ENCODE results near the gene HBZ.
A peak's percentile ranks its signal among the peaks of the same experiment; 100 is the strongest.
"Not testable (repeated sequence)": the region's sequence is repeated elsewhere in the genome, so short reads cannot be mapped to it uniquely, and the experiment has no call there.

Gene HBZ

DNA sequence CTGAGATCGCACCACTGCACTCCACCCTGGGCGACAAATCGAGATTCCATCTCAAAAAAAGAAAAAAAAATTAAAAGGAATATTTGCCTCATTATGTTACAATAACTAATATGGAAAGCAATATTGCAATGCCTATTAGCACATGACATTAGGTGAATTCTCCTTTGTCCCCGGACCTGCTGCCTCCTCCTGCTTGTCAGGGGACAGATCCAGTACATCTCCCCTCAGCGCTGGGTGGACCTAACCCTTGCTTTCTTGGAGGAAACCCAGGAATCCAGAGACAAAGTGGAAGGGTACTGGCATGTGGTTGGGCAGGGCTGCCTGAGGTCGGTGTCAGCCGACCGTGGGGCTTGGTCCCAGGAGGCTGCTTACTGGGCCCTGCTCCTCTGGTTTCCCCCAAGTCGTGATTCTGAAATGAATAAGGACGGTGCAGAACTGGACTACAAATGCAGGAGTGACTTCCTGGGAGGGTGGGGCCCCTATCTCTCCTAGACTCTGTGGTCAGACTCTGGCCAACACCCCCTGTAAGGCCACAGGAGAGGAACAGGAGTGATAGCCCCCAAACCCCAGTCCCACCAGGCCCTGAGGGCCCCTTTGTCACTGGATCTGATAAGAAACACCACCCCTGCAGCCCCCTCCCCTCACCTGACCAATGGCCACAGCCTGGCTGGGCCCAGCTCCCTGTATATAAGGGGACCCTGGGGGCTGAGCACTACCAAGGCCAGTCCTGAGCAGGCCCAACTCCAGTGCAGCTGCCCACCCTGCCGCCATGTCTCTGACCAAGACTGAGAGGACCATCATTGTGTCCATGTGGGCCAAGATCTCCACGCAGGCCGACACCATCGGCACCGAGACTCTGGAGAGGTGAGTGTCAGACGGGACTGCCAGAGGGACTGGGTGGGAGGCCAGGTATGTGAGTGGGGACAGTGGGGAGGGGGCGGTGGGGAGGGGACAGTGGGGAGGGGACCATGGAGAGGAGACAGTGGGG lies at the start of gene HBZ:
TSS of gene HBZ (plus strand) at position 504 of the 988 bp plus-strand sequence. CDS start at position 770, 266 bp downstream.
- DNase-seq (ENCODE audit: low spot score) = no peak

DNA sequence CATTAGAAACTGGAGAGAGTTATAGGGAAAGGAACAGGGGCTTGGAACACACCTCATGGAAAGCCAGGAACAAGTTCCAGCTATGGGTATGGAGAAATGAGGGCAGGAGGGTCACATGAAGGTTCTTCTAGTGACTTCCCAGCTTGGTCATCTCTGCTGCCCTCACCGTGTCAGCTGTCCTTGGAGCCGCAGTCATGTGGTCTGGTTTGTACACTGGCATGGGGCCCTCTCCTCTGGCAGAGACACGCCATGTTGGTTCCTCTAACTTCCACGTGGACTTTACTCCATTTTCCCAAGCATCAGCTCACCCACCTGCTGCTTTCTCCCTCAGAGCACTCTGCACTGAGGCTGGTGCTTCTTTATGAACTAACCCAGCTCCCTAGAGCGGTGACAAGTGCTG lies 48.1 kb upstream of the HBZ start:
- no peak for DNase-seq (ENCODE audit: low spot score)

DNA sequence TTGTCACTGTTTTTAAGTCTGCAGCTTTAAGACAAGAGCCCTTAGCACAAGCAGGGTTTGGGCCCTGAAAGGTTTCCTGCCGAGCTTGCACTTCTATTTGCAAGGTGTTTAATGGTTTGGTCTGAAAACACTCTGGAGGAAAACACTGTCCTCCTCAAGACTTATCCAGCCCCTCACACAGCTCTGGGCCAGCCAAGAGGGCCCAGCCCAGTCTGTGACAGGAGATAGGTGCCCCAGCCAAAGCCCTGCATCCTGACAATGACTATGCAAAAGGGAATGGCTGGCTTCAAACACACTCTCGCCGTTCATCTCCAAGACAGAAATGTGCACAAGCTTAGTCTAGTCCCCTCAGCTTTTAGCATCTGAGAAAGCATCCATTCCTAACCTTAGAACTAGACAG lies 47.5 kb upstream of the HBZ start:
- no peak for DNase-seq (ENCODE audit: low spot score)

DNA sequence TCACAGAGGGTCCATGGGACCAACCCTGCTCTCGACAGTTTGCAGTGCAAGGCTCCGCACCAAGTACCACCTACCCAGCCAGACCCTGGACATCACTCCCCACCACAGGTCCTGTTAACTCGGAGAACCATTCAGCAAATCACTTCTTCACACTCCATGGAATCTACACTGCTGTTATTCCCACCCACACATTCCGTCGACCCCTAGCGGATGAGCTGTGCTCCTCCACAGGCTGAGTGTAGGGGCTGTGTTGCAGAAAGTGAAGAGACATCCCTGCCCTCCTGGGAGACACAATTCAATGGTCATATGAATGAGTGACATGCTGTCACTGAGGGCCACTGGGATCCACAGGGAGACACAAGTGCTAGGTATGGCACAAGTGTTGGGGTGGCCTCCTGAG lies 46.9 kb upstream of the HBZ start:
- no peak for DNase-seq (ENCODE audit: low spot score)

DNA sequence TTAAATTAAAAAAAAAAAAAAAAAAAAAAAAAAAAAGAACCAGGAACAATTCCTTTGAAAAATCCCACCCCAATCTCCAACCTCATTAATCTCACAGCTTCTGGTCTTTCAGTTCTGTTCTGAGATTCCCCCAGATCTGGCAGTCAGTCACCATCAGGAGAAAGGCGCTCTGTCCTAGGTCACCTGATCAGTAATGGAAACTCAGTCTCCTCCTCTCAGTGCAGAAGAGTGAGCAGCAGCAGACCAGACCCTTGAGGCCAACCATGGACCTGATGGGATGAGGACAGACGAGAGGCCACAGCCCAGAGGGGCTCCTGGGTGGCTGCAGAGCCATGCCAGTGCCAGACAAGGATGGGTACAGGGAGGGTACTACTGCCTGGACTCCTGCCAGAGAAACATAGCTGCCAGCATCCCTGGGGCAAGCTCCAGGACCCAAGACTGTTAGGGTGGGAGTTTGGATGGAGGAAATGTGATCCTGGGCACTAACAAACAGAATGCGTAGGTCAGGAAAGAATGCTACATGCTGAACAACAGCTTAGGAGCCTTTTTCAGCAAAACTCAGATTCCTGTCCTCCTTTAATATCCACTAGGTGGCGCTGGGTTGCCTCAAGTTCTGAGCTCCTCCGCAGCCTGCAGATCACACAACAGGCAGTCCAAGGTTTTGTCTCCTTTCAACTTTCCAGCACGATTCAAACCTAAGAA lies 45.7 kb upstream of the HBZ start:
- DNase-seq (ENCODE audit: low spot score) = peak; percentile 80

DNA sequence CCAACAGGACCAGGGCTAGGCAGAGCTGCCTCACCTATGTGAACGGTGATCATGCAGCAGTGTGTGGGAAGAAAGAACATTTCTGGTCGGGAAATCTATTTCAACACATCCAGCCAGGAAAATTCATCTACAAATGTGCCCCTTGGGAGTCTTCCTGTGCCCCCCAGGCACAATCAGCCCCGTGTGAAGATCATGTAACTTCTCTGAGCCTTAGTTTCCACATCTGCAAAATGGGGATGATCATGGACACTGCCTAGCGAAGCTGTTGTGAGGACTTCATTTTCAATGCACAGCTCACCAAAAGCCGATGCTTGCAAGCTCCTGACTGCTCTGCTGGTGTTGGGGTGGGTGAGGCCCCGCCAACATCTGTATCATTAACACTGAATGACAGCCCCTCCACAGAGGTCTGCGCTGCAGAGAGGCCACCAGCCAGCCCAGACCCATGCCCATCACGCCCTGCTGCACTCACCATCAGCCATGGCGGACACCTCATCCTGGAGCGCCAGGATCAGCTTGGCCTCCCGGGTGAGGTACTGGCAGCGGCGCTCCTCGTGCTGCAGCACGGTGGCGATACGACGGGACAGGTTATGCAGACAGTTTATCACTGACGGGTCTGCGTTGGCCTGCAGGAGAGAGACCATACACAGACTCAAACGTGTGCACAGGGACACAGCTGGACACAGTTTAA lies 40.1 kb upstream of the HBZ start:
- DNase-seq (ENCODE audit: low spot score) = no peak

DNA sequence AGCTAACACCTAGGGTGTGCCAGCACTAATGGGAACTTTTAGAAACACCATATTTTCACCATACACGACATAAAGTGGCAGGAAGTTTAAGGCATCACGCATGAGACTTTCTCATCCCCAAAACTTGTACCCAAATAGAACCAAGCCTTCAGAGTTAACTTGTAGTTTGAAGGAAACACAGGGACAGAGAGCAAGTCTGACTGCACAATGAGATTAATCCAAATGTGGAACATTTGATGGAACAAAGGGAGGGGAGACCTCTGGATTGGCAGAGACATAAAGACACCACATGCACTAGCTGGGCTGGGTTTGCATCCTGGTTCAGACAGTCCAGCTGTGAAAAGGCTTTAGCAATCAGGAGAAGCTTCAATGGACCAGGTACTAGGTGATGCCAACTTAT lies 38.1 kb upstream of the HBZ start:
- DNase-seq (ENCODE audit: low spot score) = no peak

DNA sequence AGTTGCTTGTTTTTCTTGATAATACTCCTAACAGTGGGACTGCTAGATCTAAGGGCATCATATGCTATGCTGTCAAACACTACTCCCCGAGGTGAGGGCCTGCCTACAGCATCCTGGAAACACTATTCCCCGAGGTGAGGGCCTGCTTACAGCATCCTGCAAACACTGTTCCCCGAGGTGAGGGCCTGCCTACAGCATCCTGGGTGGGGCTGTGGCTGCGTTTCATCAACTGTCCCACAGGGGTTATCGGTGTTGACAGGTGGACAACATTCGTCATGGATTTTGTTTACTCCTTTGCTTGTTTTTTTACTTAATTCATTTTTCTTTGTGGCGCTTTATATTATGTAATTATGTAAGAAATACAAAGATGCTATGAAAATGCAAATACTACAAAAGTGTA lies 36.4 kb upstream of the HBZ start:
- DNase-seq (ENCODE audit: low spot score) = no peak

DNA sequence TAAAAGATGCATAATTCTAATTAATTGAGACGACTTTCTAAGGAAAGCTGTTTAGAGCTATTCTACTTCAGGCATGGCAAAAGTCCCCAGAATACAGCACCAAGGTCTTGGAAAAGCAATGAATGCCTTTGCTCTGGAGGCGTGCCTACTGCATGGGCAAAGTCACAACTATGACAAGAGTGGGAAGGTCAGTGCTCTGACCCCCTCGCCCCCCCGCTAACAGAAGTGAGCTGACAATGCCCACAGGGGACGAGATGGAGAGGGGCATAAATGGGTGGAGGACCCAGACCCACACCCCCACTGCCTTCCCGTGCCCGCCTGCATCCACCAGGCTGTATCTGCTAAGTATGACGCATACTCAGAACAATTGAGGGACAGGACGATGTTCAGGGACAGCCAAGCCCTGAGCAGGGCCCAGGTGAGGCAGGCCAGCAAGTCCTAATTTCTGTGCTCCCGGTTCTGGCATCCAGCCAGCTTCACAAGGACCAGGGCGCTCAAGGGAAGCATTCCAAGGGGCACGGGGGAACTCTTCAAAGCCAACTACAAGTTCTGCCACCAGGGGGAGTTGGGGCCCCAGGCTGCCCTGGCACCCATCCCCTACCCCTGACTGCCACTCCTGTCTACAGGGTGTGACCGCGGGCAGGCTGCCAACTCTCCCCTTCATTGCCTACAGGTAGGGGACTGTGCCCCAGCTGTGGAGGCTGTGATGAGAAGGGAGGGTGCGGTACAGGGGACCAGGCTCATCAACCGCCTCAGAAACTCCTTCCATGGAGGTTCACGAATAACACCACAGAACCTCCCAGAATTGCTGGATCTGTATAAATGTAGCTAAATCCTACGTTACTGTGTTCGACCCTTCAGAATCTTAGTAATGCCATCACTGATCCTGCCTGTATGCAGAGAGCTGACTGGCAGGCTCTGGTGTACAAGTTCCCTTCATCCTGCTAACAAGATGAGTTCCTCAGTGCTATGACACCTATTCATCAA lies 34.8 kb upstream of the HBZ start:
- DNase-seq (ENCODE audit: low spot score) = peak; percentile 90

DNA sequence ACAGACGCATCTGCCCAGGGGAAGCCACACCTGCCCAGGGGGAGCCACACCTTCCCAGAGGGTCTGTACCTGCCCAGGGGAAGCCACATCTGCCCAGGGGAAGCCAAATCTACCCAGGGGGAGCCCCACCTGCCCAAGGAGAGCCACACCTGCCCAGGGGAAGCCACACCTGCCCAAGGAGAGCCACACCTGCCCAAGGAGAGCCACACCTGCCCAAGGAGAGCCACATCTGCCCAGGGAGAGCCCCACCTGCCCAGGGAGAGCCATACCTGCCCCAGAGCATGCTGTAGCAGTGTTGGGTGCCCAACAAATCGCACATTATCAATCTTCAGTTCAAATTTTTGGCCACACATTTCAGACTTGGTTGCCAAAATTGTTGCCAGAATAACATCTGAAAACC lies 33.6 kb upstream of the HBZ start:
- no peak for DNase-seq (ENCODE audit: low spot score)

DNA sequence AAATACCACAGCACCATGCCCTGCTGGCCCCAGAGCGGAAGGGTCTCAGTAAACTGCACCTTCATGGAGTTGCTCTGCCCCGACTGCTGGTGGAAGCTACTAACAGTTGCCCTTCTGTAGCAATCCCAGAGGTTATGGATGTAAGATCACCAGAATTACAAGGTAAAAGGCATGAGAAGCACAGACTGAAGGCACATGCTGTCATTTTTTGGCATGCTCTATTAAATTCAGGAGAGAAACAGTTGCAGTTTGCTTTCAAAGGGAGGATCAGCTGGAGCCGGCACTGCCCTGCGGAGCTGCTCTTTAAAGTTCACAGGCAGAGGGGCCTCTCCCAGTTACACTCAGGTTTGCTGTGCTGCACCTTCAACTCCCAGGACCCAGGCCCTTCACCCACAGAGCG lies 33.1 kb upstream of the HBZ start:
- DNase-seq (ENCODE audit: low spot score) = no peak

DNA sequence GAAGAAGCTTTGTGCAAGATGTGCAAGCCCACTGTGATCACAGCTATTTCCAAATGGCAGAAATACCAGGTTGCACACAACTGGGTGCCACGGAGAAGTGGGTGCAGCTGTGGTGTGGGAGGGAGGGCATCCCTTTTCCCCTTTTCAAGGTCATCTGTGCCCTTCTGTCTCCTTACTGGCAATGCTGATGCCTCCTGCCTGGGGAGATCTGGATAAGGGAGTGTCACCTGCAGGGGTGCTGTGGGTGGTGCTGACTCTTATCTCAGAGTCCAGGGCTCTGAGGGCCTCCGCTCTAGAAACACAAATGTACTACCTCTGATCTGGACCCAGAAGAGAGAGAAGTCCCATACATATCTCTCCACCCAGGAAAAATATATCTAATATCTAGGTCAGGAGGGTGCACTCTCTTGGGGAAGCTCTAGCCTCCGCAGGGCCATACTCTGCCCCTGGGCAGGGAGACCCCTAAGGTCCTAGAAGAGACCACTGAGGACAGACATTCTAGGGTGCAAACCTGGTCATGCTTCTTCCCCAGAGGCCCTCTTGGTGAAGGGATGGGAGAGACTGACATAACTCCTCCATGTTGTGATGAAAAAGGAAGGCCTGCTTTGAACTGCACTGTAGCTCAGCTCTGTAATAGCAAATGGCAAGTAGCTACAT lies 32.5 kb upstream of the HBZ start:
- no peak for DNase-seq (ENCODE audit: low spot score)

DNA sequence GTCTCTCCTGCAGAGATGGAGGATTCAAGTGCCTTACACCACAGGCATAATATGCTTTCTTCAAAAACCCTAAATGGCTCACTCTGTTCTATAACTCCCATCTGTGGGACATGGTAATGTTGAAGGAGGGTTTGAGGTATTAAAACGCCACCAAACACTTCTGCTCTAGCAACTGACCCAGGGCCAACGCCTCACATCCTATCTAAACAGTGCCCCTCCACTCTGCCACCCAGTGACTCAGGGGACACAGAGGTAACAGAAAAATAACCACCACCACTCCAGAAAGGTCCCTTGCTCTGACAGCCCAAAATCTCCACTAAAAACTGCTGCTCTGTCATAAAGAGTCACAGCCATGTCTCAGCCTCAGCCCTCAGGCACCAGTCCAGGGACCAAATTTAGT lies 31.7 kb upstream of the HBZ start:
- DNase-seq (ENCODE audit: low spot score) = no peak

DNA sequence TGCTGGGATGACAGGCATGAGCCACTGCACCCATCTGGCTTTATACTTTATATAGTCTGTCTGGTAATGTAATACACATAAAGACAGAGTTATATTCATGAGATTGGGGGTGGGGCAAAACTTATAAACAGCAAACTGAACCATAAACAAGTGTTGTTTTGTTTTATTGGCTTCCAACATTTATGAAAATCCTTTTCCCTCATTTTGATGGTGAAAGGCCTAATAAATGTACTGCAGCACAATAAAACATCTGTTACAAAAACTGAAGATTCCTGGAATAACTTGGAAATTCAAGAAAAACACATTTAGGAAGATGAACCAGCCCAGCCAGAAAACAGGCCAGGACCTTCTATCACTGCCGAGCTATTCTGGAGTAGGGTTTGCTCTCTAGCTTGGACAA lies 30.1 kb upstream of the HBZ start:
- DNase-seq (ENCODE audit: low spot score) = no peak

DNA sequence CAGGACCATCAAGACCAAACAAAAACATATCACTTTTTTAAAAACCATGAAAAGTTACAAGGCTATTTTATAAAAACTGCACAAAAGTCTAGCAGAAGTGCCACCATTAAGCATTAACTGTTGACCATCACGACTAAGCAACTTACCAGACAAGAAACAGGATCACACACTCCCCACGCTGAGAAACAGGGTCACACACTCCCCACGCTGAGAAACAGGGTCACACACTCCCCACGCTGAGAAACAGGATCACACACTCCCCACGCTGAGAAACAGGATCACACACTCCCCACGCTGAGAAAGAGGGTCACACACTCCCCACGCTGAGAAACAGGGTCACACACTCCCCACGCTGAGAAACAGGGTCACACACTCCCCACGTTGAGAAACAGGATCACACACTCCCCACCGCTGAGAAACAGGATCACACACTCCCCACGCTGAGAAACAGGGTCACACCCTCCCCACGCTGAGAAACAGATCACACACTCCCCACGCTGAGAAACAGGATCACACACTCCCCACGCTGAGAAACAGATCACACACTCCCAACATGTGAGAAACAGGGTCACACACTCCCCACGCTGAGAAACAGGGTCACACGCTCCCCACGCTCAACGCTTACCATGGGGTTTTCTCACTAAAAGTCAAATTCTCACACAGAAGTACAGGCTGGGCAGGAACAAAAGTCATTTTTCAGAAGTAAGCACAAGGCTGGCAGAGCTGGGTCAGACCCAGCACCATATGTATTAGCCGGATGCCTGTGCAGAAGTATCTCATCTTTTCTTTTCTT lies 28.7 kb upstream of the HBZ start:
- DNase-seq (ENCODE audit: low spot score) = not testable (repeated sequence)

DNA sequence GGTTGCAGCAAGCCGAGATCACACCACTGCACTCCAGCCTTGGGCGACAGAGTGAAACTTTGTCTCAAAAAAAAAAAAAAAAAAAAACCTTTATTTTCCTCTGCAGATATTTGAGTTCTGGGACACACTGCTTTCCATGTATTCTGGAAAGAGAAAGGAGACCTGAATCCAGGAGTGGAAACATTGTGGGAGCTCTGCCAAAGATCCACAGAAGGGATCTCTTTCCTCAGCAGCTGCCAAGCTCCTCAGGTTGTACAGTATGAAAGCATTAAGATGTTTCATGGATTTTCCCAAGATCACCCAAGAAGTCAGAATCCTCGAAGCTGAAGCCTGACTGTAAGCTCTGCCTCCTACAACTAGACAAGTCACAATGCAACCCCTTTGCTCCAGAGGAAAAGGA lies 27.4 kb upstream of the HBZ start:
- DNase-seq (ENCODE audit: low spot score) = no peak

DNA sequence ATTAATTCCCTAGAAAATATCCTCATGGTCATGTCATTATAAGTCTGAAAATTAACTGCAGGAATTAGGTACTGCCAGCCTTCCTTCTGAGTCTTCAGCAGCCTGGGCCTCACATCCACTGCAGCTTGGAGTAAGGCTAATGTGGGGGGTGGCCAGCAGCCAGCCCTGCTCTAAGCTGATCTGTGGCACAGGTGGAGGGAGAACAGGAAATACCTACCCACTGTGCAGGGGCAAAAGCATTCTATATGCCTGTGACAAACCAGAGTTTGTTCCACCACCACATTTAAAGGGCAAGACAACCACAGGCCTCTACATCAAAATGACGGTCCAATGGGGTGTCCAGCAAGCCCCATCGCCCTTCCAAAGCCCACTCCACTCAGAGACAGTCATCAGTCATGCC lies 23.4 kb upstream of the HBZ start:
- no peak for DNase-seq (ENCODE audit: low spot score)

DNA sequence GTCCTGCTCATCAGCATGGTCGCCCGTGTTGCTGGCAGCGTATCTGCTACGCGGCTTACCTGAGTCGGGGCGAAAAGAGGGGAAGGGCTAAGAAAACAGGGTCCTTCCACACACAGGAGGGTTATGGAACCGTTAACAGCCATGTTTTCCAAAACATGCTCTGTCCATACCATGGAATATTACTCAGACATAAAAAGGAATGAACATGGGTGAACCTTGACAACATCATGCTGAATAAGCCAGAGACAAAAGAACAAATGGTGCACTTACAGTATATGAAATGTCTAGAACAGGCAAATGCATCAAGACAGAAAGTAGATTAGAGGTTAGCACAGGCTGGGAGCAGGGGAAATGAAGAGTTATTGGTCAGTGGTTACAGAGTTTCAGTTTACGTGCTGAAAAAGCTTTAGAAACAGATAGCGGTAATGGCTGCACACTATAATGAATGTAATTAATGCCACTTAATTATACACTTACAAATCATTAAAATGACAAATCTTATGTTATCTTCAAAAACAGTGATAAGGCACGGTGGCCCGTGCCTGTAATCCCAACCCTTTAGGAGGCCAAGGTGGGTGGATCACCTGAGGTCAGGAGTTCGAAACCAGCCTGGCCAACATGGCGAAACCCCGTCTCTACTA lies 21.8 kb upstream of the HBZ start:
- DNase-seq (ENCODE audit: low spot score) = no peak

DNA sequence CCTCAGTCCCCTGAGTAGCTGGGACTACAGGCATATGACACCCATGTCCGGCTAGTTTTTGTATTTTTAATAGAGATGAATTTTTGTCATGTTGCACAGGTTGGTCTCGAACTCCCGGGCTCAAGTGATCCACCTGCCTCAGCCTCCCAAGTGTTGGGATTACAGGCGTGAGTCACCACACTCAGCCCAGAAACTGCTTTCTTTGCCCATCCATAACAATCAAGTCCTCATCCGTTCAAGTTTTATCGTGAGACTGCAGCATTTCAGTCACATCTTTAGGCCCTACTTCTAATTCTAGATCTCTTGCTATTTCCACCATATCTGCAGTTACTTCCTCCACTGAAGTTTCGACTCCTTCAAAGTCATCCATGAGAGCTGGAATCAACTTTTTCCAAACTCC lies 20.3 kb upstream of the HBZ start:
- DNase-seq (ENCODE audit: low spot score) = no peak

DNA sequence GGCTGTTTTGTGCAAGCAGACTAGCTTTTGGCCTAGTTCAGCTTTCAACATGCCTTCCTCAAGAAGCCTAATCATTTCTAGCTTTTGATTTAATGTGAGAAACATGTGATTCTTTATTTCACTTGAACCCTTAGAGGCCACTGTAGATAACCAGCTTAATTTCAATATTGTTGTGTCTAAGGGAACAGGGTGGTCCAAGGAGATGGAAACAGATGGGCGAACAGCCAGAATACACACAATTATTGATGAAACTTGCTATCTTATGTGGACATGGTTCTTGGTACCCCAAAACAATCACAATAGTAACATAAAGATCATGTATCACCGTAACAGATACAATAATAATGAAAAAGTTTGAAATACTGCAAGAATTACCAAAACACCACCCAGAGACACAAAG lies 18.7 kb upstream of the HBZ start:
- DNase-seq (ENCODE audit: low spot score) = no peak
